ENCODE measurements around the gene ATP6V0A4.
"Not testable (repeated sequence)": the region's sequence is repeated elsewhere in the genome, so short reads cannot be mapped to it uniquely, and the experiment has no call there.

Gene ATP6V0A4

DNA sequence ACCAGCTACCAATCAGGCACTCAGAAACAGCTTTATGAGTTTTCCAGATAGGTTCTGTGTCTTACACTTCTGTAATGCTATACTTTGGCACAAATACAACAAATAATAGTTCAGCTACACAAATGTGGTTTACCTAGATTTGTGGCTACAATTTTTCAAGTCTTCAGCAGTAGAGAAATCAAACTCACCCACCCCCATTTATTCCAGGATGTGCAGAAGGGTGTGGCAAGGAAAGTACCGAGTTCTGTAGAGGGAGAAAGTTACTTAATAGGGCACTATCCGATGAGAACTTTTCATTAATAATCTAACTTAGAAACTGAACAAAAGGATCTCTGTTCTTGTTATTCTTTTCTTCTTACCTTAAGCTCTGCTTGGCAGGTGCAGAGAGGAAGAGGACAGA is 30.3 kb upstream of the ATP6V0A4 start:
- Histone ChIP-seq H3K27me3 (ENCODE audit: control insufficient read depth, insufficient read depth, low read length) (no peaks in the 10 kb centered on the region), H3K9me3 (ENCODE audit: control insufficient read depth, low read depth, low read length) (no peaks in the 10 kb centered on the region), H3K4me1 (ENCODE audit: control insufficient read depth, low read depth, low read length) (no peaks in the 10 kb centered on the region), H3K9ac (ENCODE audit: low read length) (no peak overlapping the region), H3K4me3 (ENCODE audit: low read length) (no peak overlapping the region), H3K27ac (ENCODE audit: low read length) (no peak overlapping the region), H3K36me3 (ENCODE audit: control insufficient read depth, low read depth, low read length) (no peaks in the 10 kb centered on the region)

DNA sequence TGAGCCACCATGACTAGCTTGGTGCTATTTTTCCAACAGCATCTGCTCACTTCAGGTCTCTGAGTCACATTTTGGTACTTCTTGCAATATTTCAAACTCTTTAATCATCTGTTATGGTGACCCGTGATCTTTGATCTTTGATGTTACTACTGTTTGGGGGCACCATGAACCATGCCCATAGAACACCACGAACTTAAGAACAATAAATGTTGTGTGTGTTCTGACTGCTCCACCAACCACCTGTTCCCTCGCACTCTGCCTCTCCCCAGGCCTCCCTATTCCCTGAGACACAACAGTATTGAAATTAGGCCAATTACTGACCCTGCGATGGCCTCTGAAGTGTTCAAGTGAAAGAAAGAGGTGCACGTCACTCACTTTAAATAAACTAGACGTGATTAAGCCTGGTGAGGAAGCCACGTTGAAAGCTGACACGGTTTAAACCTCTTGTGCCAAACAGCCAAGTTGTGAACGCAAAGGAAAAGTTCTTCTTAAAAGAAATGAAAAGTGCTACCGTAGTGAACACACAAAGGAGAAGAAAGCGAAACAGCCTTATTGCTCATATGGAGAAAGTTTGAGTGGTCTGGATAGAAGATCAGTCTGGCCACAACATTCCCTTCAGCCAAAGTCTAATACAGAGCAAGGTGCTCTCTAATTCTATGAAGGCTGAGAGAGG is 27.2 kb upstream of the ATP6V0A4 start:
- Histone ChIP-seq H3K27ac (ENCODE audit: low read length) (no peak overlapping the region), H3K4me3 (ENCODE audit: low read length) (no peak overlapping the region), H3K9me3 (ENCODE audit: control insufficient read depth, low read depth, low read length) (no peaks in the 10 kb centered on the region), H3K36me3 (ENCODE audit: control insufficient read depth, low read depth, low read length) (no peaks in the 10 kb centered on the region), H3K9ac (ENCODE audit: low read length) (no peak overlapping the region), H3K4me1 (ENCODE audit: control insufficient read depth, low read depth, low read length) (no peaks in the 10 kb centered on the region), H3K27me3 (ENCODE audit: control insufficient read depth, insufficient read depth, low read length) (no peaks in the 10 kb centered on the region)

DNA sequence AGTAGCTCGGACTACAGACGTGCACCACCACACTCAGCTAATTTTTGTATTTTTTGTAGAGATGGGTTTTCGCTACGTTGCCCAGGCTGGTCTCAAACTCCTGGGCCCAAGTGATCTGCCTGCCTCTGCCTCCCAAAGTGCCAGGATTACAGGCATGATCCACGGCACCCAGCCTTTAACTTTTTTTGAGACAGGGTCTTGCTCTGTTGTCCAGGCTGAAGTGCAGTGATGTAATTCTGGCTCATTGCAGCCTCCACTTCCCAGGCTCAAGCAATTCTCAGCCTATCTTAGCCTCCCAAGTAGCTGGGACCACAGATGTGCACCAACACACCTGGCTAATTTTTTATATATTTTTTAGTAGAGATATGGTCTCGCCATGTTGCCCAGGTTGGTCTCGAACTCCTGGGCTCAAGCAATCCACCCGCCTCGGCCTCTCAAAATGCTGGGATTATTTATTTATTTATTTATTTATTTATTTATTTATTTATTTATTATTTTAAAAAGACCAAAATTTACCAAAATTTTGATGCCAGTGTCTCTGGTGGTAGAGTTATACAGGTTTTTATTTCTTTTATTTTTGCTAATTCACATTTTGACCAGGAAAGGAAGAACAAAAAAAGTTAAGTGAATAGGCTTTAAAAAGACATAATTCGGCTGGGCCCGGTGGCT is 25.0 kb upstream of the ATP6V0A4 start:
- Histone ChIP-seq H3K9me3 (ENCODE audit: control insufficient read depth, low read depth, low read length) (no peaks in the 10 kb centered on the region), H3K4me1 (ENCODE audit: control insufficient read depth, low read depth, low read length) (no peaks in the 10 kb centered on the region), H3K4me3 (ENCODE audit: low read length) (no peak overlapping the region), H3K27ac (ENCODE audit: low read length) (no peak overlapping the region), H3K27me3 (ENCODE audit: control insufficient read depth, insufficient read depth, low read length) (no peaks in the 10 kb centered on the region), H3K36me3 (ENCODE audit: control insufficient read depth, low read depth, low read length) (no peaks in the 10 kb centered on the region), H3K9ac (ENCODE audit: low read length) (no peak overlapping the region)

DNA sequence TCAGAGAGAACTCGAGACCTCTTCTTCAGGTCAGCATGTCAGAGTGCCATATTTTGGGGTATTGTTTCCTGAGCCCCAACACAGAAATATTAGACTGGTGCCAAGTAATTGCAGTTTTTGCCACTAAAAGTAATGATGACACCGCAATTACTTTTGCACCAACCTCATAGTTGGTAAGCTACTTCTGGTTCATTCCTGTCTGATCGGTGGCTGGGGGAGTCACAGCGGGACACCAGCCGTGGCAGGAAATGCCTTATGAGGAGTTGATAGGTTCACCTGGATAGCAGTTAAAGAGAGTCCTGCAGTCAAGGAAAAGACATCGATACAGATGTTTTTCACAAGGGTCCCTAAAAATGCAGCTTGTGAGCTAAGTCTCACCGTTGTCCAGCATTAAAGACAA is 23.9 kb upstream of the ATP6V0A4 start:
- no peak overlapping the region for H3K9ac ChIP-seq (ENCODE audit: low read length)
- no peak overlapping the region for H3K27ac ChIP-seq (ENCODE audit: low read length)
- no peaks in the 10 kb centered on the region for H3K4me1 ChIP-seq (ENCODE audit: control insufficient read depth, low read depth, low read length)
- no peaks in the 10 kb centered on the region for H3K27me3 ChIP-seq (ENCODE audit: control insufficient read depth, insufficient read depth, low read length)
- no peak overlapping the region for H3K4me3 ChIP-seq (ENCODE audit: low read length)
- H3K9me3 ChIP-seq (ENCODE audit: control insufficient read depth, low read depth, low read length), result no peaks in the 10 kb centered on the region
- H3K36me3 ChIP-seq (ENCODE audit: control insufficient read depth, low read depth, low read length), result no peaks in the 10 kb centered on the region

- Histone ChIP-seq H3K4me3 (ENCODE audit: low read length) (no peak overlapping the region), H3K9ac (ENCODE audit: low read length) (no peak overlapping the region), H3K9me3 (ENCODE audit: control insufficient read depth, low read depth, low read length) (no peaks in the 10 kb centered on the region), H3K36me3 (ENCODE audit: control insufficient read depth, low read depth, low read length) (no peaks in the 10 kb centered on the region), H3K27ac (ENCODE audit: low read length) (no peak overlapping the region), H3K4me1 (ENCODE audit: control insufficient read depth, low read depth, low read length) (no peaks in the 10 kb centered on the region), H3K27me3 (ENCODE audit: control insufficient read depth, insufficient read depth, low read length) (no peaks in the 10 kb centered on the region)
Observed at GRCh38 chr7:138819625-138820024, 21.6 kb upstream of the ATP6V0A4 start.

DNA sequence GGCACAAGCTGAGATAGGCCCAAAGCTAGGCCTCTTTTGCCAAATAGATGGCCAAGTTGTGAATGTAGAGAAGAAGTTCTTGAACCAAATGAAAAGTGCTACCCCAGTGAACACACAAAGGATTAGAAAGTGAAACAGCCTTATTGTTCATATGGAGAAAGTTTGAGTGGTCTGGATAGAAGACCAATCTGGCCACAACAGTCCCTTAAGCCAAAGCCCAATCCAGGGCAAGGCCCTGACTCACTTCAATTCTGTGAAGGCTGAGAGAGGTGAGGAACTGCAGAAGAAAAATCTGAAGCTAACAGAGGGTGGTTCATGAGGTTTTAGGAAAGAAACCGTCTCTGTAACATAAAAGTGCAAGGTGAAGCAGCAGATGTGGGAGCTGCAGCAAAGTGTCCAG is 18.7 kb upstream of the ATP6V0A4 start:
- no peaks in the 10 kb centered on the region for H3K4me1 ChIP-seq (ENCODE audit: control insufficient read depth, low read depth, low read length)
- no peak overlapping the region for H3K27ac ChIP-seq (ENCODE audit: low read length)
- no peaks in the 10 kb centered on the region for H3K27me3 ChIP-seq (ENCODE audit: control insufficient read depth, insufficient read depth, low read length)
- H3K9me3 ChIP-seq (ENCODE audit: control insufficient read depth, low read depth, low read length), result no peaks in the 10 kb centered on the region
- no peak overlapping the region for H3K4me3 ChIP-seq (ENCODE audit: low read length)
- H3K9ac ChIP-seq (ENCODE audit: low read length), result no peak overlapping the region
- no peaks in the 10 kb centered on the region for H3K36me3 ChIP-seq (ENCODE audit: control insufficient read depth, low read depth, low read length)

DNA sequence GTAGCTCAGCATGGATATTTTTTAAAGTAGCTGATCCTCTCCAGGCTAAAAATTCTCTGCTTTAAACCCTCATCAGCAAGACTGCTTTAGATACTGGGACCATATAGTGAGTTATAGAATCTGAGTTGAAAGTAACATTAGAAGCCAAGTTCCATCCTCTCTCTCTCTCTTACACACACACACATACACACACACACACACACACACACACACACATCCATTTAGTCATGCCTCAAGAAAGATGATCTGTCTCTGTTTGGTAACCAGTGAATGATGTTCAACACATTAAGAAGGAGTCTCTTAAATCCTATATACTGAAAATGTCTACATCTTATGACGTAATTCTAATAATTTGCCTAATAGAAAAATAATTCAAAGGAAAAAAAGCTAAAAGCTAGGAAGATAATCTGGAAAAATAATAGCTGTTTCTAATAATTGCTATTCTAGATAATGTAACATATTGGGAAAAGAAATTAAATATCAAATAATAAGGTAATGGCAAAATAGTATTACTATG is 16.9 kb upstream of the ATP6V0A4 start:
- Histone ChIP-seq H3K9me3 (ENCODE audit: control insufficient read depth, low read depth, low read length) (no peaks in the 10 kb centered on the region), H3K9ac (ENCODE audit: low read length) (no peak overlapping the region), H3K4me3 (ENCODE audit: low read length) (no peak overlapping the region), H3K27me3 (ENCODE audit: control insufficient read depth, insufficient read depth, low read length) (no peaks in the 10 kb centered on the region), H3K4me1 (ENCODE audit: control insufficient read depth, low read depth, low read length) (no peaks in the 10 kb centered on the region), H3K27ac (ENCODE audit: low read length) (no peak overlapping the region), H3K36me3 (ENCODE audit: control insufficient read depth, low read depth, low read length) (no peaks in the 10 kb centered on the region)

DNA sequence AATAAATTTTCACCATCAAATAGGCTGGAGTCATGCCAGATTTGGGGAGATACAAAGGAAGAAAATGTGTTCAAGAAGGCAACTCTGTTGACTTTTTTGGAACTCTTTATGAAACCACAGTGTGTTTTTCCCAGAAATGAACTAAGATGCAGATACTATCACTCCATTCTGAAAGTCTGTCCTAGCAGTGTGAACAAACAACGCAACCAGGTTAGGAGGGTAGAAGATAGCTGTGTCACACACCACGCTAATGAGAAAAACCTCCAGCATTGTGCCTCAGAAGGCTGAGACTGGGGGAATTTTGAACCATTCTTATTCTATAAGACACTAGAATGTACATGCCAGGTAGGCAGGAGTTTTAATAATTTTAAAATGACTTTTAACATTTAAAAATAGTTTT is 15.9 kb upstream of the ATP6V0A4 start:
- no peaks in the 10 kb centered on the region for H3K4me1 ChIP-seq (ENCODE audit: control insufficient read depth, low read depth, low read length)
- H3K9me3 ChIP-seq (ENCODE audit: control insufficient read depth, low read depth, low read length), result no peaks in the 10 kb centered on the region
- no peak overlapping the region for H3K9ac ChIP-seq (ENCODE audit: low read length)
- H3K27ac ChIP-seq (ENCODE audit: low read length), result no peak overlapping the region
- no peaks in the 10 kb centered on the region for H3K27me3 ChIP-seq (ENCODE audit: control insufficient read depth, insufficient read depth, low read length)
- no peak overlapping the region for H3K4me3 ChIP-seq (ENCODE audit: low read length)
- H3K36me3 ChIP-seq (ENCODE audit: control insufficient read depth, low read depth, low read length), result no peaks in the 10 kb centered on the region

DNA sequence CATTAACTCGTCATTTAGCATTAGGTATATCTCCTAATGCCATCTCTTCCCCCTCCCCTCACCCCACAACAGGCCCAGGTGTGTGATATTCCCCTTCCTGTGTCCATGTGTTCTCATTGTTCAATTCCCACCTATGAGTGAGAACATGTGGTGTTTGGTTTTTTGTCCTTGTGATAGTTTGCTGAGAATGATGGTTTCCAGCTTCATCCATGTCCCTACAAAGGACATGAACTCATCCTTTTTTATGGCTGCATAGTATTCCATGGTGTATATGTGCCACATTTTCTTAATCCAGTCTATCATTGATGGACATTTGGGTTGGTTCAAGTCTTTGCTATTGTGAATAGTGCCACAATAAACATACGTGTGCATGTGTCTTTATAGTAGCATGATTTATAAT is 13.3 kb upstream of the ATP6V0A4 start:
- H3K4me3 ChIP-seq (ENCODE audit: low read length); H3K36me3 ChIP-seq (ENCODE audit: control insufficient read depth, low read depth, low read length); H3K9ac ChIP-seq (ENCODE audit: low read length); H3K9me3 ChIP-seq (ENCODE audit: control insufficient read depth, low read depth, low read length); H3K4me1 ChIP-seq (ENCODE audit: control insufficient read depth, low read depth, low read length); H3K27ac ChIP-seq (ENCODE audit: low read length); H3K27me3 ChIP-seq (ENCODE audit: control insufficient read depth, insufficient read depth, low read length): not testable (repeated sequence)

DNA sequence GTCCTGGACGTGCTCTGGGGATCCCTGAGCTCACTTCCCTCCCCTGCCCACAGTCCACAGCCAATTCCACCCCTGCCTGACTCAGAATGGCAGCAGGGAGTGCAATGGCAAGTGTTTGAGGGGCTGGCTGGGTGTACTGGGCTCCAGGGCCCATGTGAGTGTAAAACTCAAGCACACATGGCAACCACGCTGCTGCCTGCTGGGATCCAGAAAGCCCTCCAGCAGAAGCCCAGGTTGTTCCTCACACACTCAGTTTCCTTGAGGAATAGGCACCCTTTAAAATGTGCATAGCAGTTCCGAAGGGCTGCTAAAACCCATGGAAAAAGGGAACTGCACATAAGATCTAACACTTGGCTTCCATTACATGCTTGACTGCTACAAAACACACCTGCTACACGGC is 11.3 kb upstream of the ATP6V0A4 start:
- no peaks in the 10 kb centered on the region for H3K27me3 ChIP-seq (ENCODE audit: control insufficient read depth, insufficient read depth, low read length)
- no peaks in the 10 kb centered on the region for H3K9me3 ChIP-seq (ENCODE audit: control insufficient read depth, low read depth, low read length)
- H3K4me3 ChIP-seq (ENCODE audit: low read length), result no peak overlapping the region
- no peak overlapping the region for H3K27ac ChIP-seq (ENCODE audit: low read length)
- H3K9ac ChIP-seq (ENCODE audit: low read length), result no peak overlapping the region
- H3K4me1 ChIP-seq (ENCODE audit: control insufficient read depth, low read depth, low read length), result no peaks in the 10 kb centered on the region
- H3K36me3 ChIP-seq (ENCODE audit: control insufficient read depth, low read depth, low read length), result no peaks in the 10 kb centered on the region

- H3K4me1 ChIP-seq (ENCODE audit: control insufficient read depth, low read depth, low read length), result no peaks in the 10 kb centered on the region
- H3K4me3 ChIP-seq (ENCODE audit: low read length), result no peak overlapping the region
- H3K27me3 ChIP-seq (ENCODE audit: control insufficient read depth, insufficient read depth, low read length), result no peaks in the 10 kb centered on the region
- H3K9me3 ChIP-seq (ENCODE audit: control insufficient read depth, low read depth, low read length), result no peaks in the 10 kb centered on the region
- H3K9ac ChIP-seq (ENCODE audit: low read length), result no peak overlapping the region
- H3K36me3 ChIP-seq (ENCODE audit: control insufficient read depth, low read depth, low read length), result no peaks in the 10 kb centered on the region
- H3K27ac ChIP-seq (ENCODE audit: low read length), result no peak overlapping the region
Observed at GRCh38 chr7:138804618-138805017, 6.6 kb upstream of the ATP6V0A4 start.

DNA sequence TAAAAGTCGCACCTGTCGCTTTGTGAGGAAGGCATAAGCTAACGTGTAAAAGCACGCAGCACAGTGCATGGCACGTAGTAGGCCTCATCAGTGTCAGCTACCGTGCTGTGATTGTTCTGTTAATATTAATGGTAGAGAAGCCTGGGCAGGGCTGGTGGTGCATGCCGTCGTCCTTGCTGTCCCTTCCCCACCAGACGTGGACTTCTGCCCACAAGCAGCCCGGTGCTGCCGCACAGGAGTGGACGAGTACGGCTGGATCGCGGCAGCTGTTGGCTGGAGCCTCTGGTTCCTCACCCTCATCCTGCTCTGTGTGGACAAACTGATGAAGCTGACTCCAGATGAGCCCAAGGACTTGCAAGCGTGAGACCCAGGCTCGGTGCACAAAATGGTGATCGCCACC is 4.7 kb upstream of the ATP6V0A4 start:
- H3K36me3 ChIP-seq (ENCODE audit: control insufficient read depth, low read depth, low read length), result no peaks in the 10 kb centered on the region
- H3K27ac ChIP-seq (ENCODE audit: low read length), result no peak overlapping the region
- H3K27me3 ChIP-seq (ENCODE audit: control insufficient read depth, insufficient read depth, low read length), result peaks cover 10% of the 10 kb centered on the region

More for the DNA sequence above, 4.7 kb upstream of the ATP6V0A4 start:
- no peak overlapping the region for H3K4me3 ChIP-seq (ENCODE audit: low read length)
- no peak overlapping the region for H3K9ac ChIP-seq (ENCODE audit: low read length)
- H3K9me3 ChIP-seq (ENCODE audit: control insufficient read depth, low read depth, low read length), result no peaks in the 10 kb centered on the region
- peaks cover 4% of the 10 kb centered on the region for H3K4me1 ChIP-seq (ENCODE audit: control insufficient read depth, low read depth, low read length)
